Lung (tissue), 12 donors: ENCODE results near the gene SCN3B. TPM values are rescaled to one million over a fixed set of nuclear protein-coding genes. Genes with fewer than 3 reads are reported as not detected.

ENCODE experiments used
- ATAC-seq: fragments of 200-7000 bp; cut with Tn5 transposase; one replicate; pipeline ENCODE4 v1.9.1; 2020; ENCODE audit warnings: moderate number of reproducible peaks; ENCODE audit not compliant: insufficient read depth, low FRiP score
- DNase-seq, 3 donors: peaks; one replicate each; pipeline ENCODE4 v3.0.0-alpha.2; 2013 to 2017
- H3K27ac ChIP-seq, 2 donors: one replicate each; pipeline ENCODE4 v1.5.1; 2013; ENCODE audit warnings: mild to moderate bottlenecking in 2 of 2, moderate library complexity in 2 of 2, control low read depth in 1 of 2, inconsistent platforms in 1 of 2, low read depth in 1 of 2, low read length in 1 of 2
- H3K27me3 ChIP-seq, 3 donors: one replicate each; pipeline ENCODE4 v1.5.1; 2013; ENCODE audit warnings: low read length in 2 of 3; ENCODE audit not compliant: control insufficient read depth in 3 of 3, insufficient read depth in 3 of 3
- H3K36me3 ChIP-seq, 4 donors: one replicate each; pipeline ENCODE4 v1.5.1; 2013; ENCODE audit warnings: low read length in 4 of 4, mild to moderate bottlenecking in 1 of 4, moderate library complexity in 1 of 4; ENCODE audit not compliant: control insufficient read depth in 4 of 4, insufficient read depth in 4 of 4
- H3K4me1 ChIP-seq, 5 donors: one replicate each; pipeline ENCODE4 v1.5.1; 2013; ENCODE audit warnings: low read length in 5 of 5, mild to moderate bottlenecking in 2 of 5, moderate library complexity in 1 of 5; ENCODE audit not compliant: control insufficient read depth in 5 of 5, insufficient read depth in 5 of 5
- H3K4me3 ChIP-seq: one replicate; pipeline ENCODE4 v1.5.1; 2013; ENCODE audit warnings: mild to moderate bottlenecking, control low read depth, moderate library complexity
- H3K9ac ChIP-seq, 2 donors: one replicate each; pipeline ENCODE4 v1.5.1; 2013; ENCODE audit warnings: low read length in 2 of 2, control low read depth in 1 of 2; ENCODE audit not compliant: insufficient read depth in 1 of 2
- H3K9me3 ChIP-seq, 4 donors: one replicate each; pipeline ENCODE4 v1.5.1; 2013; ENCODE audit warnings: low read length in 3 of 4, mild to moderate bottlenecking in 1 of 4, moderate library complexity in 1 of 4; ENCODE audit not compliant: control insufficient read depth in 4 of 4, insufficient read depth in 3 of 4
- CTCF ChIP-seq: IDR thresholded peaks from 2 replicates; pipeline ENCODE4 v1.5.1; 2012; ENCODE audit warnings: mild to moderate bottlenecking; ENCODE audit errors: control extremely low read depth, extremely low read depth
- WGBS, 2 donors: extraction: QIAGEN DNeasy Blood & Tissue Kit; methylation state at CpG; one replicate each; pipeline ENCODE4 v1.1.7; 2013; 5-methylcytosine and 5-hydroxymethylcytosine counted together
- polyA plus RNA-seq, 2 donors: library from polyadenylated mRNA; stranded (reverse); fragments of 200-250 nt; gene quantifications; one replicate each; pipeline ENCODE4 v1.2.1, GENCODE V29; 2013
- total RNA-seq, 2 donors: library from RNA; depleted of rRNA in 1 of 2; stranded (reverse); fragments of >200 nt in 1 of 2; gene quantifications; one replicate each; pipeline ENCODE4 v1.2.1, GENCODE V29; 2014 to 2021
- donor health status: control.
- donor health status: control.
- donor health status: Bipolar disorder and iron deficiency.
- donor health status: healthy.
- donor health status: DM: yes; HTN: yes; CAD: no.

The SCN3B gene
- total and polyA plus RNA-seq, 4 donors, result 0.72 to 2.7 (median 1.2) TPM

- Histone ChIP-seq H3K36me3 (peaks cover 0 to 8% (median 5%) of the 10 kb centered on the region in 4 donors), H3K9ac (no peak overlapping the region), H3K4me1 (peaks cover 0 to 4% (median 0%) of the 10 kb centered on the region in 5 donors), H3K27me3 (no peaks in the 10 kb centered on the region), H3K4me3 (no peak overlapping the region), H3K27ac (no peak overlapping the region), H3K9me3 (no peaks in the 10 kb centered on the region)
- TF ChIP-seq CTCF, result no peak
- DNase-seq, result no peak
- WGBS, 2 donors, result 82 to 95% methylated on average over 4 of the region's 4 CpGs
- ATAC-seq, result no peak
Measured at GRCh38 chr11:123601743-123602142, 52.7 kb downstream of the SCN3B start.

DNA sequence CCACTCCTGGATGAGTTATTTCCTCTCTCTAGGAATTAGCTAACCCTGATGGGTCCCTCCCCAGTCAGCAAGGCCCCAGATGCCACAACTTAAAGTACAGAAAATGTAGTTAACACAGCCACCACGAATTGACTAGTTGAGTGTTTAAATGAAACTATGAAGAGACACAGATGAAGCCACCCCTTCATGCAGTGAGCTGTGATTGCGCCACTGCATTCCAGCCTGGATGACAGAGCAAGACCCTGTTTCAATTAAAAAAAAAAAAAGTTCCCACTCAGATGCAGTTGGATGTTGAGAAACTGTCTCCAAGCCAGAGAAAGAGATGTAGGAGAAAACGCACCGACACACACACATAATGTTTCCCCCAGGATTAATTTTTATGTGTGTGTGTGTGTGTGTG lies 53.3 kb downstream of the SCN3B start:
- WGBS, 2 donors, result 79 to 85% methylated on average over 4 of the region's 4 CpGs
- DNase-seq (peak; percentile 64 to 67 (median 65)), ATAC-seq (no peak)
- H3K27me3 ChIP-seq, result no peaks in the 10 kb centered on the region
- no peak overlapping the region for H3K4me3 ChIP-seq
- H3K9me3 ChIP-seq, result no peaks in the 10 kb centered on the region
- no peak for TF ChIP-seq CTCF
- no peak overlapping the region for H3K9ac ChIP-seq
- peaks cover 0 to 4% (median 0%) of the 10 kb centered on the region in 5 donors for H3K4me1 ChIP-seq
- H3K27ac ChIP-seq, result no peak overlapping the region
- peaks cover 0 to 5% (median 3%) of the 10 kb centered on the region in 4 donors for H3K36me3 ChIP-seq

GRCh38 chr11:123597859-123598258 lies 56.6 kb downstream of the SCN3B start:
- Histone ChIP-seq H3K27ac (no peak overlapping the region), H3K27me3 (no peaks in the 10 kb centered on the region), H3K4me3 (no peak overlapping the region), H3K4me1 (peaks cover 0 to 3% (median 0%) of the 10 kb centered on the region in 5 donors), H3K36me3 (peaks cover 0 to 5% (median 0%) of the 10 kb centered on the region in 4 donors), H3K9ac (no peak overlapping the region), H3K9me3 (no peaks in the 10 kb centered on the region)
- no peak for ATAC-seq
- WGBS, 2 donors, result 98 to 100% methylated on average over 2 of the region's 2 CpGs
- DNase-seq, result no peak
- no peak for TF ChIP-seq CTCF

DNA sequence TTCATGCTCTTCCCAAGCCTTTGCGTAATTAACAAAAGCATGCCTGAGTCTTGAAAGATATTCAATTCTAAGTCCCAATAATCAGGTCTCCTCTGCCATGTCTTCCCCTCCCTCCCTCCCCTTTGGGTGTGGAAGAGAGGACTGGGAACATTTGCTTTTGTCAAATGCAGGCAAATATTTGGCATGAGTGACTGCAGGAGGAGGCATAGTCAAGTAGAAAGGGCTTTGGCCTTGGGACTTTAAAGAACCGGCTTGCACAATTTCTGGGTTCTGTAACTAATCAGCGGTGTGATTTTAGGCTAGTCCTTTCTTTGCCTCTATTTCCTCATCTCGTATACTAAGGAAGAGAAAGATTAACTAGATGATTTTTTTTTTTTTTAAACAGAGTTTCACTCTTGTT lies 59.5 kb downstream of the SCN3B start:
- ATAC-seq, result no peak

More for the DNA sequence above, 59.5 kb downstream of the SCN3B start:
- H3K9me3 ChIP-seq, result peaks cover 0 to 3% (median 0%) of the 10 kb centered on the region in 4 donors
- H3K4me1 ChIP-seq, result peaks cover 0 to 8% (median 0%) of the 10 kb centered on the region in 5 donors
- H3K27ac ChIP-seq, result no peak overlapping the region
- H3K9ac ChIP-seq, result no peak overlapping the region
- TF ChIP-seq CTCF, result no peak
- H3K4me3 ChIP-seq, result no peak overlapping the region
- H3K36me3 ChIP-seq, result no peaks in the 10 kb centered on the region
- H3K27me3 ChIP-seq, result no peaks in the 10 kb centered on the region
- DNase-seq, result no peak
- WGBS, 2 donors, result 79 to 87% methylated on average over 4 of the region's 4 CpGs
